Mesodermal cell (in vitro differentiated cells): ENCODE data around the gene C15orf62.
A peak's percentile ranks its signal among the peaks of the same experiment; 100 is the strongest.

Source experiments
- H3K27ac ChIP-seq: 2 replicates; pipeline ENCODE4 v1.7.0; 2013; ENCODE audit warnings: mild to moderate bottlenecking, low read depth, low read length, moderate library complexity; ENCODE audit not compliant: severe bottlenecking
- H3K36me3 ChIP-seq: 2 replicates; pipeline ENCODE4 v1.7.1; 2013; ENCODE audit warnings: mild to moderate bottlenecking, low read length, moderate library complexity; ENCODE audit not compliant: control insufficient read depth, insufficient read depth
- H3K4me1 ChIP-seq: one replicate; pipeline ENCODE4 v1.7.1; 2013; ENCODE audit warnings: mild to moderate bottlenecking, low read length; ENCODE audit not compliant: insufficient read depth, control insufficient read depth, poor library complexity, severe bottlenecking
- H3K4me3 ChIP-seq: 2 replicates; pipeline ENCODE4 v1.7.0; 2013; ENCODE audit warnings: low read length, control low read depth, mild to moderate bottlenecking; ENCODE audit not compliant: insufficient read depth, poor library complexity, severe bottlenecking; ENCODE audit errors: extremely low read depth
- H3K9me3 ChIP-seq: 2 replicates; pipeline ENCODE4 v1.7.1; 2013; ENCODE audit warnings: mild to moderate bottlenecking, low read length, moderate library complexity; ENCODE audit not compliant: control insufficient read depth
- WGBS, 2 experiments: methylation state at CpG; one replicate each; pipeline ENCODE4 v1.1.5; 2013; ENCODE audit warnings: missing lambda C conversion rate in 2 of 2; ENCODE audit not compliant: insufficient coverage in 2 of 2; 5-methylcytosine and 5-hydroxymethylcytosine counted together

Gene C15orf62

GRCh38 chr15:40743921-40744814 lies 25.6 kb upstream of the C15orf62 start:
- H3K9me3 ChIP-seq: no peaks in the 10 kb centered on the region
- H3K27ac ChIP-seq: no peak overlapping the region
- peaks cover 62% of the 10 kb centered on the region for H3K36me3 ChIP-seq
- H3K4me3 ChIP-seq: no peak overlapping the region
- peaks cover 4% of the 10 kb centered on the region for H3K4me1 ChIP-seq
- WGBS, 2 experiments: 90 to 96% methylated on average over 8 to 11 of the region's 12 CpGs

- Histone ChIP-seq H3K4me3 (no peak overlapping the region), H3K9me3 (no peaks in the 10 kb centered on the region), H3K27ac (no peak overlapping the region), H3K36me3 (peaks cover 62% of the 10 kb centered on the region), H3K4me1 (peaks cover 4% of the 10 kb centered on the region)
- WGBS, 2 experiments: 95 to 97% methylated on average over 4 to 5 of the region's 5 CpGs
These were observed 25.0 kb upstream of the C15orf62 start for GRCh38 chr15:40744815-40745152.

- H3K36me3 ChIP-seq: peaks cover 63% of the 10 kb centered on the region
- H3K9me3 ChIP-seq: no peaks in the 10 kb centered on the region
- H3K27ac ChIP-seq: no peak overlapping the region
- no peak overlapping the region for H3K4me3 ChIP-seq
- 83% methylated on average over 2 to 3 of the region's 3 CpGs for WGBS, 2 experiments
- H3K4me1 ChIP-seq: peaks cover 4% of the 10 kb centered on the region
These were observed 22.8 kb upstream of the C15orf62 start for GRCh38 chr15:40746916-40747418.

GRCh38 chr15:40747685-40748631 lies 21.8 kb upstream of the C15orf62 start:
- H3K4me3 ChIP-seq: no peak overlapping the region
- 87 to 89% methylated on average over 5 to 6 of the region's 7 CpGs for WGBS, 2 experiments
- peaks cover 4% of the 10 kb centered on the region for H3K4me1 ChIP-seq
- H3K36me3 ChIP-seq: peaks cover 60% of the 10 kb centered on the region
- H3K27ac ChIP-seq: no peak overlapping the region
- no peaks in the 10 kb centered on the region for H3K9me3 ChIP-seq

GRCh38 chr15:40749151-40749630 lies 20.6 kb upstream of the C15orf62 start:
- Histone ChIP-seq H3K9me3 (no peaks in the 10 kb centered on the region), H3K4me1 (peaks cover 4% of the 10 kb centered on the region), H3K36me3 (peaks cover 48% of the 10 kb centered on the region), H3K4me3 (no peak overlapping the region), H3K27ac (no peak overlapping the region)
- 88 to 100% methylated on average over 3 to 4 of the region's 4 CpGs for WGBS, 2 experiments

- peaks cover 38% of the 10 kb centered on the region for H3K36me3 ChIP-seq
- H3K27ac ChIP-seq: no peak overlapping the region
- WGBS, 2 experiments: 100% methylated on average over 2 of the region's 4 CpGs; no CpG with 5 or more reads in 1 of the 2 experiments
These were observed 18.9 kb upstream of the C15orf62 start for GRCh38 chr15:40750885-40751284.

GRCh38 chr15:40751745-40752144 lies 18.0 kb upstream of the C15orf62 start:
- H3K36me3 ChIP-seq: peaks cover 38% of the 10 kb centered on the region
- H3K4me1 ChIP-seq: no peaks in the 10 kb centered on the region
- WGBS, 2 experiments: 88 to 94% methylated on average over 9 to 10 of the region's 12 CpGs

More at GRCh38 chr15:40750885-40751284, 18.9 kb upstream of the C15orf62 start:
- peaks cover 2% of the 10 kb centered on the region for H3K4me1 ChIP-seq
- H3K4me3 ChIP-seq: no peak overlapping the region
- H3K9me3 ChIP-seq: no peaks in the 10 kb centered on the region

GRCh38 chr15:40754574-40754882 lies 15.3 kb upstream of the C15orf62 start:
- Histone ChIP-seq H3K4me3 (peak overlapping the region; percentile 92), H3K4me1 (no peaks in the 10 kb centered on the region), H3K36me3 (peaks cover 22% of the 10 kb centered on the region), H3K9me3 (no peaks in the 10 kb centered on the region), H3K27ac (no peak overlapping the region)
- 4 to 13% methylated on average over 9 to 21 of the region's 22 CpGs for WGBS, 2 experiments

More at GRCh38 chr15:40751745-40752144, 18.0 kb upstream of the C15orf62 start:
- Histone ChIP-seq H3K27ac (no peak overlapping the region), H3K4me3 (no peak overlapping the region), H3K9me3 (no peaks in the 10 kb centered on the region)

GRCh38 chr15:40754883-40755811 lies 14.6 kb upstream of the C15orf62 start, which contains the start of gene RMDN3:
Gene RMDN3 (minus strand): TSS chr15:40755254. CDS start chr15:40754783, 471 bp downstream.
- Histone ChIP-seq H3K9me3 (no peaks in the 10 kb centered on the region), H3K27ac (peak within 1 kb of the TSS; percentile 78), H3K4me3 (peak within 1 kb of the TSS; percentile 92), H3K36me3 (peaks cover 20% of the 10 kb centered on the region), H3K4me1 (no peaks in the 10 kb centered on the region)
- WGBS, 2 experiments: 1% methylated on average over 40 to 51 of the region's 66 CpGs
